H9 (cell line): Measurements from ENCODE around the gene SEMA4C. TPM values are rescaled to one million over a fixed set of nuclear protein-coding genes. Genes with fewer than 3 reads are reported as not detected.

Experiments used
- DNase-seq: peaks from one replicate; pipeline ENCODE4 v3.0.0-alpha.2; 2017
- H2AFZ ChIP-seq: one replicate; pipeline ENCODE4 v1.6.1; 2013; ENCODE audit warnings: mild to moderate bottlenecking, low read length, control low read depth, moderate library complexity
- H2AK5ac ChIP-seq: 2 replicates; pipeline ENCODE4 v1.6.1; 2013; ENCODE audit warnings: low read length, control low read depth, mixed read lengths; ENCODE audit not compliant: insufficient read length
- H2BK120ac ChIP-seq: one replicate; pipeline ENCODE4 v1.6.1; 2013; ENCODE audit warnings: low read depth, mild to moderate bottlenecking, low read length, control low read depth, inconsistent platforms; ENCODE audit not compliant: poor library complexity, severe bottlenecking
- H2BK12ac ChIP-seq: 2 replicates; pipeline ENCODE4 v1.6.1; 2013; ENCODE audit warnings: low read length, control low read depth, mixed read lengths, low read depth; ENCODE audit not compliant: insufficient read length
- H2BK15ac ChIP-seq: 2 replicates; pipeline ENCODE4 v1.6.1; 2013; ENCODE audit warnings: low read depth, low read length, control low read depth
- H2BK20ac ChIP-seq: one replicate; pipeline ENCODE4 v1.6.1; 2013; ENCODE audit warnings: low read depth, mild to moderate bottlenecking, low read length, control low read depth, inconsistent platforms; ENCODE audit not compliant: poor library complexity, severe bottlenecking
- H2BK5ac ChIP-seq: 2 replicates; pipeline ENCODE4 v1.6.1; 2013; ENCODE audit warnings: low read length, control low read depth, mixed read lengths; ENCODE audit not compliant: insufficient read length
- H3K14ac ChIP-seq: 2 replicates; pipeline ENCODE4 v1.6.1; 2013; ENCODE audit warnings: low read length, control low read depth; ENCODE audit not compliant: insufficient read depth
- H3K18ac ChIP-seq: 2 replicates; pipeline ENCODE4 v1.6.1; 2013; ENCODE audit warnings: low read depth, mild to moderate bottlenecking, mixed read lengths, low read length, control low read depth; ENCODE audit not compliant: insufficient read length
- H3K23ac ChIP-seq: 2 replicates; pipeline ENCODE4 v1.6.1; 2013; ENCODE audit warnings: low read length, control low read depth, mixed read lengths, low read depth; ENCODE audit not compliant: insufficient read length
- H3K23me2 ChIP-seq: 2 replicates; pipeline ENCODE4 v1.6.1; 2013; ENCODE audit warnings: low read depth, mild to moderate bottlenecking, mixed read lengths, low read length, control low read depth; ENCODE audit not compliant: insufficient read length, poor library complexity, severe bottlenecking
- H3K27ac ChIP-seq: 2 replicates; pipeline ENCODE4 v1.5.1; 2013; ENCODE audit warnings: low read length, control low read depth, mixed read lengths, low read depth; ENCODE audit not compliant: insufficient read length
- H3K27me3 ChIP-seq: 2 replicates; pipeline ENCODE4 v1.6.1; 2013; ENCODE audit warnings: low read length, control low read depth, inconsistent platforms; ENCODE audit not compliant: insufficient read depth
- H3K4ac ChIP-seq: 2 replicates; pipeline ENCODE4 v1.6.1; 2013; ENCODE audit warnings: low read depth, mild to moderate bottlenecking, control low read depth, inconsistent platforms, low read length, moderate library complexity
- H3K4me1 ChIP-seq: 2 replicates; pipeline ENCODE4 v1.6.1; 2013; ENCODE audit warnings: low read length, control low read depth, inconsistent platforms; ENCODE audit not compliant: insufficient read depth
- H3K4me2 ChIP-seq: 2 replicates; pipeline ENCODE4 v1.6.1; 2013; ENCODE audit warnings: low read length, control low read depth, mixed read lengths; ENCODE audit not compliant: insufficient read length, insufficient read depth
- H3K56ac ChIP-seq: 2 replicates; pipeline ENCODE4 v1.6.1; 2013; ENCODE audit warnings: low read depth, mild to moderate bottlenecking, mixed read lengths, low read length, control low read depth; ENCODE audit not compliant: insufficient read length
- H3K79me1 ChIP-seq: 2 replicates; pipeline ENCODE4 v1.6.1; 2013; ENCODE audit warnings: low read depth, mild to moderate bottlenecking, moderate library complexity, low read length, control low read depth, inconsistent platforms; ENCODE audit not compliant: insufficient read depth, poor library complexity, severe bottlenecking
- H3K79me2 ChIP-seq: 2 replicates; pipeline ENCODE4 v1.6.1; 2013; ENCODE audit warnings: low read length, control low read depth, inconsistent platforms; ENCODE audit not compliant: insufficient read depth
- H3K9ac ChIP-seq: 2 replicates; pipeline ENCODE4 v1.6.1; 2013; ENCODE audit warnings: low read length, control low read depth, mixed read lengths; ENCODE audit not compliant: insufficient read length; ENCODE audit errors: extremely low read depth
- H3K9me3 ChIP-seq: one replicate; pipeline ENCODE4 v1.6.1; 2013; ENCODE audit warnings: low read depth, low read length, inconsistent platforms; ENCODE audit not compliant: control insufficient read depth
- H3T11ph ChIP-seq: one replicate; pipeline ENCODE4 v1.6.1; 2013; ENCODE audit warnings: mild to moderate bottlenecking, low read length, control low read depth, inconsistent platforms
- H4K20me1 ChIP-seq: one replicate; pipeline ENCODE4 v1.6.1; 2013; ENCODE audit not compliant: control insufficient read depth, insufficient read length, insufficient read depth
- H4K5ac ChIP-seq: 2 replicates; pipeline ENCODE4 v1.6.1; 2013; ENCODE audit warnings: low read depth, mild to moderate bottlenecking, mixed read lengths, low read length, control low read depth; ENCODE audit not compliant: insufficient read length
- H4K8ac ChIP-seq: replicated peaks from 2 replicates; pipeline ENCODE4 v1.6.1; 2013; ENCODE audit warnings: low read length, control low read depth, mixed read lengths, low read depth; ENCODE audit not compliant: insufficient read length
- H4K91ac ChIP-seq: 2 replicates; pipeline ENCODE4 v1.6.1; 2013; ENCODE audit warnings: low read depth, mild to moderate bottlenecking, moderate library complexity, mixed read lengths, low read length, control low read depth; ENCODE audit not compliant: insufficient read length
- H3K27ac Mint-ChIP-seq, 3 experiments: 2 replicates in 2 of 3; 3 replicates in 1 of 3; pipeline ENCODE4 v1.8.0; 2020 to 2021; ENCODE audit warnings: mixed read lengths in 3 of 3, mild to moderate bottlenecking in 1 of 3, moderate library complexity in 1 of 3
- H3K27me3 Mint-ChIP-seq: 2 replicates; pipeline ENCODE4 v1.8.0; 2021; ENCODE audit warnings: low read depth, mild to moderate bottlenecking, moderate library complexity, mixed read lengths
- H3K36me3 Mint-ChIP-seq, 3 experiments: 2 replicates in 2 of 3; 3 replicates in 1 of 3; pipeline ENCODE4 v1.8.0; 2020 to 2021; ENCODE audit warnings: low read depth in 3 of 3, mixed read lengths in 3 of 3; ENCODE audit not compliant: insufficient read depth in 1 of 3
- H3K4me1 Mint-ChIP-seq, 2 experiments: 2 replicates each; pipeline ENCODE4 v1.8.0; 2020; ENCODE audit warnings: mixed read lengths in 2 of 2
- H3K4me3 Mint-ChIP-seq, 2 experiments: 2 replicates in 1 of 2; 3 replicates in 1 of 2; pipeline ENCODE4 v1.8.0; 2020 to 2021; ENCODE audit warnings: mild to moderate bottlenecking in 2 of 2, mixed read lengths in 2 of 2, moderate library complexity in 1 of 2
- H3K9me3 Mint-ChIP-seq, 2 experiments: 2 replicates in 1 of 2; 3 replicates in 1 of 2; pipeline ENCODE4 v1.8.0; 2020; ENCODE audit warnings: mild to moderate bottlenecking in 2 of 2, mixed read lengths in 2 of 2, moderate library complexity in 1 of 2
- WGBS: extraction: QIAGEN DNeasy Blood & Tissue Kit; methylation state at CpG from one replicate; pipeline ENCODE4 v1.1.7; 2013; ENCODE audit warnings: missing lambda C conversion rate, low lambda C conversion rate, mixed read lengths; ENCODE audit not compliant: insufficient read length; ENCODE audit errors: extremely low coverage; 5-methylcytosine and 5-hydroxymethylcytosine counted together
- total RNA-seq: library from RNA; stranded (reverse); gene quantifications from 2 replicates; pipeline ENCODE4 v1.2.1, GENCODE V29; 2021
- TF ChIP-seq, protein P1 (sequence below): fragments of 200-600 bp; sonication (generic); conservative IDR thresholded peaks from 3 replicates; pipeline ENCODE4 v1.8.0; 2021; ENCODE audit warnings: antibody characterized with exemption, mild to moderate bottlenecking

SEMA4C gene
- total RNA-seq, 1 experiment from 2014 or later, result 81.6 TPM

DNA sequence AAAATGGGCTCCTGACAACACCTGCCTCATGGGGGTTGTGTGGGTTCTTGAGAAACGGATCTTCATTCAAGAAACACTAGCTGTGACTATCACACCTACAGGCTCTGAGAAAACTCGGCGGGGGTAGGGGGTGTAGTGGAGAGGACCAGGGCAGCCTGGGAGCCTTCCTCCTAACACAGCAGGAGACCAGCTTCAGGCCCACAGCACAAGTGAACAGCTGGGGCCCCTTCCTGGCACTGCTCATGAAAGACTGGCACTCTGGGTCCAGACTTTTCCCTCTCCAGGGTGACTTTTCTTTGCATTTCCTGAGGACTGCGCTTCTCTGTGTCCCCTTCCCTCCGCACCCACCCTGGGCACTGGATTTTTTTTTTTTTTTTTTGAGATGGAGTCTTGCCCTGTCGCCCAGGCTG lies 7.2 kb upstream of the SEMA4C start:
- no peak for DNase-seq
- no peaks in the 10 kb centered on the region for H3K79me2 ChIP-seq
- H3K27ac ChIP-seq, result no peak overlapping the region
- no peak overlapping the region for H3K23ac ChIP-seq
- H3K4me1 Mint-ChIP-seq, result peaks cover 65 to 75% of the 10 kb centered on the region in 2 experiments
- no peak overlapping the region for H4K91ac ChIP-seq
- H3K27me3 ChIP-seq, result no peaks in the 10 kb centered on the region
- H3K27me3 Mint-ChIP-seq, result peaks cover 1% of the 10 kb centered on the region
- H4K20me1 ChIP-seq, result no peaks in the 10 kb centered on the region
- no peak overlapping the region for H2AFZ ChIP-seq
- no peak overlapping the region for H3K4me3 Mint-ChIP-seq
- no peaks in the 10 kb centered on the region for H3K79me1 ChIP-seq
- no peak overlapping the region for H2BK12ac ChIP-seq
- no peak overlapping the region for H2BK5ac ChIP-seq
- H2BK20ac ChIP-seq, result no peak overlapping the region
- H3K36me3 Mint-ChIP-seq, result 0 out of 7 replicates have a peak, but pooled peaks cover 0 to 5% (median 0%) of the 10 kb centered on the region in 3 experiments
- H2BK15ac ChIP-seq, result no peak overlapping the region
- H3K9ac ChIP-seq, result no peak overlapping the region
- no peaks in the 10 kb centered on the region for H3K9me3 Mint-ChIP-seq
- no peaks in the 10 kb centered on the region for H3K23me2 ChIP-seq
- H3K18ac ChIP-seq, result no peak overlapping the region
- no peak overlapping the region for H3K4me2 ChIP-seq
- H3K9me3 ChIP-seq, result no peaks in the 10 kb centered on the region
- no peak overlapping the region for H3K4ac ChIP-seq
- peaks cover 3% of the 10 kb centered on the region; the same call in 1 of the 2 replicates for H3K4me1 ChIP-seq
- no peak overlapping the region for H3K14ac ChIP-seq
- WGBS, result no CpG with 5 or more reads among the region's 6 CpGs
- H3T11ph ChIP-seq, result no peak overlapping the region
- H2AK5ac ChIP-seq, result no peak overlapping the region
- H3K56ac ChIP-seq, result no peak overlapping the region
- no peak overlapping the region for H4K8ac ChIP-seq
- TF ChIP-seq, protein P1, sequence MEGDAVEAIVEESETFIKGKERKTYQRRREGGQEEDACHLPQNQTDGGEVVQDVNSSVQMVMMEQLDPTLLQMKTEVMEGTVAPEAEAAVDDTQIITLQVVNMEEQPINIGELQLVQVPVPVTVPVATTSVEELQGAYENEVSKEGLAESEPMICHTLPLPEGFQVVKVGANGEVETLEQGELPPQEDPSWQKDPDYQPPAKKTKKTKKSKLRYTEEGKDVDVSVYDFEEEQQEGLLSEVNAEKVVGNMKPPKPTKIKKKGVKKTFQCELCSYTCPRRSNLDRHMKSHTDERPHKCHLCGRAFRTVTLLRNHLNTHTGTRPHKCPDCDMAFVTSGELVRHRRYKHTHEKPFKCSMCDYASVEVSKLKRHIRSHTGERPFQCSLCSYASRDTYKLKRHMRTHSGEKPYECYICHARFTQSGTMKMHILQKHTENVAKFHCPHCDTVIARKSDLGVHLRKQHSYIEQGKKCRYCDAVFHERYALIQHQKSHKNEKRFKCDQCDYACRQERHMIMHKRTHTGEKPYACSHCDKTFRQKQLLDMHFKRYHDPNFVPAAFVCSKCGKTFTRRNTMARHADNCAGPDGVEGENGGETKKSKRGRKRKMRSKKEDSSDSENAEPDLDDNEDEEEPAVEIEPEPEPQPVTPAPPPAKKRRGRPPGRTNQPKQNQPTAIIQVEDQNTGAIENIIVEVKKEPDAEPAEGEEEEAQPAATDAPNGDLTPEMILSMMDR, result no peak
- H3K27ac Mint-ChIP-seq, result no peak overlapping the region
- H2BK120ac ChIP-seq, result no peak overlapping the region
- no peak overlapping the region for H4K5ac ChIP-seq
